ENCODE measurements around the gene REEP5.
"Not testable (repeated sequence)": the region's sequence is repeated elsewhere in the genome, so short reads cannot be mapped to it uniquely, and the experiment has no call there.

REEP5 gene

GRCh38 chr5:112892776-112893175, 29.3 kb downstream of the REEP5 start:
- no peak for DNase-seq (ENCODE audit: low read depth in 1 of 2, low spot score in 1 of 2)

- DNase-seq (ENCODE audit: low read depth in 1 of 2, low spot score in 1 of 2) = not testable (repeated sequence)
Observed at GRCh38 chr5:112892066-112892465, 30.0 kb downstream of the REEP5 start.

DNA sequence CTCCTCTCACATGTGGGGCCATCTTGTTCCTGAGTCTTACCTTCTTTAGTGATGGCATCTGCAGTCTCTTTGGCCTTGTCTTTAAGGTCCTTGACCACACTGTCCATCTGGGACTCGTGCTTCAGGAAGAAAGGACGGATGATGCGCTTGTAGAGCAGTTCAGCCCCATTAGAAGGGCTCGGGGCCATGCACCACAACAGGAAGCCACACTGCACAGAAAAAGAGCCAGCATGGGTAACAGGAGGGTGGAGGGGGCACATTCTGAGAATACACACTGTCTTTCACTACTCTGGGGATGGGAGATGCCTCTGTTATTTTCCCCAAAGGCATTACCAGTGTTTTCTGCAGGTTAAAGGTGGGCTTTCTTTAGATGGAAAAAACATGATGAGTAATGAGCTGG, 35.1 kb downstream of the REEP5 start:
- DNase-seq (ENCODE audit: low read depth in 1 of 2, low spot score in 1 of 2) = no peak

GRCh38 chr5:112885001-112885400, 37.0 kb downstream of the REEP5 start:
- no peak for DNase-seq (ENCODE audit: low read depth in 1 of 2, low spot score in 1 of 2)

GRCh38 chr5:112883192-112883591, 38.8 kb downstream of the REEP5 start:
- DNase-seq (ENCODE audit: low read depth in 1 of 2, low spot score in 1 of 2) = no peak

- no peak for DNase-seq (ENCODE audit: low read depth in 1 of 2, low spot score in 1 of 2)
Observed at GRCh38 chr5:112880219-112880964, 41.6 kb downstream of the REEP5 start.

- no peak for DNase-seq (ENCODE audit: low read depth in 1 of 2, low spot score in 1 of 2)
Observed at GRCh38 chr5:112878760-112879159, 43.3 kb downstream of the REEP5 start.

DNA sequence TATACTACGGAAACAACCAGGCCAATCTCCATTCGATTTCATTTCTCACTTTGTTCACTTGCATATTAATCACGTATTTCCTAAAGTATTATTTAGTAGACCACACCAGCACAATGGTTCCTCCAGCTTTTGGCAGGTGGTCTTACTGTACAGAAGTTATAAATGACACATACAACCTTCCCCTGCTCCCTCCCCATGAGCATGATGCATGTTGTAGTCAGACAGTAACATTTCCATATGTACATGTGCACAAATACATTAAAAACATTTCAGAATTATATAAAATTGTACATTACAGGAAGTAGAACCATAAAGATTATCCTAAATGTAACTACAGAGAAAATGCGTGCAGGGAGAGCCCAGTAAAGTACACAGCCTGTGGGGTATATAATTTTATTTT, 43.9 kb downstream of the REEP5 start:
- DNase-seq (ENCODE audit: low read depth in 1 of 2, low spot score in 1 of 2) = no peak

GRCh38 chr5:112876362-112876761, 45.7 kb downstream of the REEP5 start:
- no peak for DNase-seq (ENCODE audit: low read depth in 1 of 2, low spot score in 1 of 2)

DNA sequence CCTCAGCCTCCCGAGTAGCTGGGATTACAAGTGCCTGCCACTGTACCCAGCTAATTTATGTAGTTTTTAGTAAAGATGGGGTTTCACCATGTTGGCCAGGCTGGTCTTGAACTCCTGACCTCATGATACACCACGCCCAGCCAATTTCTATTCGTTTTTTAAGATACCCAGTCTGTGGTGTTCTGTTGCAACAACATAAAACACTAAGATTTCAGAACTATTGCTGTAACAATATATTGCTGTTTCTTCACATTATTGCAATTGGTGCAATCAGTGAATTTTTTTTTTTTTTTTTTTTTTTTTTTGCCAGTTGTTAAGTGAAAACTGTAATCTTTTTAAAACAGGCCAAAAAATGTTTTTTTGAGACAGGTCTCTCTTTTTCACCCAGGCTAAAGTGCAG, 51.1 kb downstream of the REEP5 start:
- no peak for DNase-seq (ENCODE audit: low read depth in 1 of 2, low spot score in 1 of 2)

GRCh38 chr5:112869948-112870347, 52.1 kb downstream of the REEP5 start:
- no peak for DNase-seq (ENCODE audit: low read depth in 1 of 2, low spot score in 1 of 2)

DNA sequence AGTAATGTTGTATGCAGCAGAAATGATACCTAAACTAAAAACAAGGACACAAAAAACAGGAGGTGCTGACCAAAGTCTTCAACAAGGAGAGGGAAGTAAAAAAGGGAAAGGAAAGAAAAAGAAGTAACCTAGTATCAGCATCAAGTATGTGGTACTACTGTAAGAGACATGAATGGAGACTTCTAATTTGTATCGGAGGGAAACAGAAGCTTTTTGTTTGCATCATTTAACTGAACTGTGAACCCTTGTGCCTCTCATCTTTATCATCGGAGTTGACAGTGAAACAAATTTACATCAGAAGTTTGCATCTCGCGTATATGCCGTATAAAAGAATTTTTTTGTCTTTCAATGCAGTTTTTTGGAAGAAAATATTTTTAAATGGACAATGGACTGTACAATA, 54.6 kb downstream of the REEP5 start:
- no peak for DNase-seq (ENCODE audit: low read depth in 1 of 2, low spot score in 1 of 2)

DNA sequence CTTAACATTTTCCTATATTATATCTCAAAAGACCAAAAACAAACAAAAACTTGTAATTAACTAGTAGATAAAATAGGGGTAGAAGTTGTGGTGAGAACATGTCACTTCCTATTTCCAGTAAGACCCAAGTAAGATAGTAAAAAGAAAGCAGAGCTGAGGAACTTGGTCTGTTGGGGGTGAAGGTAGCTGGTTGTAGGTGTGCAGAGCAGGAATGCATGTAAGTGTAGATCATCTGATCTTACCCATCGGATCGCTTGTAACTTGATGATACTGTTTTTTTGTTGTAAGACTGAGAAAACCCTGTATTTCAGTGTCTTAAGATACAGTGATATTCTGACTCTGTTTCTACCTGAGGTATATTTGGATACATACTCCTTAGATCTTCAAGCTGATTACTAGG, 55.3 kb downstream of the REEP5 start:
- no peak for DNase-seq (ENCODE audit: low read depth in 1 of 2, low spot score in 1 of 2)

- DNase-seq (ENCODE audit: low read depth in 1 of 2, low spot score in 1 of 2) = no peak
Observed at GRCh38 chr5:112865128-112865527, 56.9 kb downstream of the REEP5 start.

- no peak for DNase-seq (ENCODE audit: low read depth in 1 of 2, low spot score in 1 of 2)
Observed at GRCh38 chr5:112863549-112863948, 58.5 kb downstream of the REEP5 start.

DNA sequence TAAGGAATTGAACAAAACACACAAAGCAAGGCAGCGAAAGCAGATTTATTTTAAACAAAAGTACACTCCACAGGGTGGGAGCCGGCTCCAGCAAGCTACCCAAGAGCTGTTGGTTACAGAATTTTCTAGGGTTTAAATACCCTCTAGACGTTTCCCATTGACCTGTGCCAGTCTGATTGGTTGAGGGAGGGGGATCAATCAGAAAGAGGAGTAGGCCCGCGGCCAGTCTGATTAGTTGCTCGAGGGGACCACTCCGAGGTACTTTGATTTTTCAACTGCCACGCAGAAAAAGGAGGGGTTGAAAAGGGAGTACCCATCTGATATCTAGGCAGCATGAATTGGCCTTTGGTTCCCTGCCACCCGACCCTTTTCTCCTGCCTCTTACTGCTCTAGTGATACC, 59.9 kb downstream of the REEP5 start:
- DNase-seq (ENCODE audit: low read depth in 1 of 2, low spot score in 1 of 2) = no peak

DNA sequence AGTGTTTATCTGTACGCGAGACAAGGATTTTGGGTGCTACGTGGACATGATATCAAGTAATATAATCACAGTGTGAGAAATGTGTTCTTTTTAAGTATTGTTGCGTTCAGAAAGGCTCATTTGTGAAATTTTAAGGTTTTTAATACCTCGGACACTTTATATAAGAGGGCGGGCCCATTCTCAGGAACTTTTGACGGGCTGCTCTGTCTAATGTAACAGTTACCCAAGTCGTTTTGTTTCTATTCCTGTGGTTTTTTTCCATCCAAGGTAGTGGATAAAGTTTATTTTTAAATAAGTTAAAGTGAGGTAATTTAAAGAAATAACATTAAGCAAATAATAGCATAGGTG, 60.4 kb downstream of the REEP5 start:
- no peak for DNase-seq (ENCODE audit: low read depth in 1 of 2, low spot score in 1 of 2)

- peak; percentile 71 to 81 for DNase-seq (ENCODE audit: low read depth in 1 of 2, low spot score in 1 of 2)
Observed at GRCh38 chr5:112860929-112861637, 60.9 kb downstream of the REEP5 start, which contains the start of gene SRP19. TSS of gene SRP19 (plus strand) at chr5:112861287. CDS start at chr5:112861377, 90 bp downstream.

- DNase-seq (ENCODE audit: low read depth in 1 of 2, low spot score in 1 of 2) = not testable (repeated sequence)
Observed at GRCh38 chr5:112860571-112860928, 61.5 kb downstream of the REEP5 start.

DNA sequence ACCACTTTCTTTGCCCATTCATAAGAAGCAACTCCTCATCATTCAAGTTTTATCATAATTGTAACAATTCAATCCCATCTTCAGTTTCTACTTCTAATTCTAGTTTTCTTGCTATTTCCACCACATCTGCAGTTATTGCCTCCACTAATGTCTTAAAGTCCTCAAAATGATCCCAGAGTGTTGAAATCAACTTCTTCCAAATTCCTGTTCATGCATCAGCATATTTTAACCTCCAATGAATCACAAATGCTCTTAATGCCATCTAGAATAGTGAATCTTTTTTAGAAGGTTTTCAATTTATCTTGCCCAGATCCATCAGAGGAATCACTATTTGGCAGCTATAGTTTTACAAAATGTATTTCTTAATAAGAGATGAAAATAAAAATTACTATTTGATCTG, 64.2 kb downstream of the REEP5 start:
- no peak for DNase-seq (ENCODE audit: low read depth in 1 of 2, low spot score in 1 of 2)

GRCh38 chr5:112854651-112855050, 67.4 kb downstream of the REEP5 start:
- no peak for DNase-seq (ENCODE audit: low read depth in 1 of 2, low spot score in 1 of 2)

DNA sequence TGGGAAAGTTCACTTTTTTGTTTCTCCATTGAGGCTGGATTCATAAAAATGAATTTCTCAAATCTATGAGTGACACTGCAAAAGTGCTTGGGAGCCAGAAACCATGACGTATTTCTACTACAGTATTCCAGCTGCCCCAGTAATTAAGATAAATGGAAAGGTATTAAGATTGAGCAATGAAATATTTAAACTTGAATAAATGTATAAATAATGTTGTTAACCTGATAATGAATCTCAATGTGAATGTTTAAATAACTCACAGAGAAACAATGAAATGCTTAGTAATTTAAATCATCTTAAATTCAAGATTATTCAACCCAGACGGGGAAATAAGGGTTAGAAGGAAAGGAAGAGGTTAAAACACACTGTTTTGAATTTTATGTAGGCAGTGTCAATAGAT, 72.1 kb downstream of the REEP5 start:
- no peak for DNase-seq (ENCODE audit: low read depth in 1 of 2, low spot score in 1 of 2)
